ENCODE data around the gene BBX.

Gene BBX

DNA sequence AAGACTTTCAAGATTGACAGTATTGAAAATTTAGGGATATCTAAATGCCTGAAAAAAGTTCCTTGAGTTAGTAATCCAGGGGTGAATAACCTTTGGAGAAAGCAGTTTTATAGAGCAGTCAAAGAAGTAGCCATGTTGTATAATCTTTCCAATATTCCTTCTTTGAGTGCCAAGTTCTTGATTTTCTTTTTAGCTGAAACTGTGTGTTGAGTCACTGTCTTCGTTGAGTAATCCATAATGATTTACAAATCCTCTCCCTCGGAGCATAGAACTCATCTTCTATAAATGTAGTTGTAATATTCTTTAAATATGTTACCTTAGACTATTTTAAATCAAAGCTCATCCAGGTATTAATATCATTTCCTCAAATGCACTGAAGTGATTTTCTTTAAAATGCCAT lies 135.2 kb downstream of the BBX start:
- DNase-seq (ENCODE audit: low read depth): no peak

DNA sequence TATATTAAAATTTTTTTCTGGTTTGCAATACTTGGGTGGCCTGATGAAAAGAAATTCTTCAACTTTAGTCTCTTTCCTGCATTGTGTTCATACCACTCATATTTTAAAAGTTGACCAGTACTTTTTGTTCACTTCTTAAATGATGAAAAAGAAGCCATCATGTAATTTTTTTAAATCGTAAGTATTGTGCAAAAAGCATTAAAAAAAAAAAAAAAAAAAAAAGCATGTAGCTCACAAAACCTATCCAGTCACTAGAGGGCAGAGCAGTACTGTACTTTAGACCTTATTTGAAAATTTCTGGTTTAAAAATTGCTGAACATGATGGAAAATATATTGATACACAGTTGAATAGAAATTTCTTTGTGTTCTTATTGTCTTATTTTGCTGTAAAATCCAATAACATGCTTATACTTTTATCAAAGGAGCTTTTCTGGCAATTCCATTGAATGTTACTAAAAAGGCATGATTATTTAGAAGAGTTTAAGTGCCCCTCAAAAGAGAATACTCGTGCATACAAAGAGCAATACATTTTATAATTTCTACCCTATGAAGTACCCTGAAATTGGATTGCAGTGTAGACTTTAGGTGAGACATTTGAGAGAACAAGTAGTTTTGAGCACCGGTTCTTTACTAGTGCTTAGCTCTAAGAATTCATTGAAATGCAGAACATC lies 137.7 kb downstream of the BBX start:
- no peak for DNase-seq (ENCODE audit: low read depth)

DNA sequence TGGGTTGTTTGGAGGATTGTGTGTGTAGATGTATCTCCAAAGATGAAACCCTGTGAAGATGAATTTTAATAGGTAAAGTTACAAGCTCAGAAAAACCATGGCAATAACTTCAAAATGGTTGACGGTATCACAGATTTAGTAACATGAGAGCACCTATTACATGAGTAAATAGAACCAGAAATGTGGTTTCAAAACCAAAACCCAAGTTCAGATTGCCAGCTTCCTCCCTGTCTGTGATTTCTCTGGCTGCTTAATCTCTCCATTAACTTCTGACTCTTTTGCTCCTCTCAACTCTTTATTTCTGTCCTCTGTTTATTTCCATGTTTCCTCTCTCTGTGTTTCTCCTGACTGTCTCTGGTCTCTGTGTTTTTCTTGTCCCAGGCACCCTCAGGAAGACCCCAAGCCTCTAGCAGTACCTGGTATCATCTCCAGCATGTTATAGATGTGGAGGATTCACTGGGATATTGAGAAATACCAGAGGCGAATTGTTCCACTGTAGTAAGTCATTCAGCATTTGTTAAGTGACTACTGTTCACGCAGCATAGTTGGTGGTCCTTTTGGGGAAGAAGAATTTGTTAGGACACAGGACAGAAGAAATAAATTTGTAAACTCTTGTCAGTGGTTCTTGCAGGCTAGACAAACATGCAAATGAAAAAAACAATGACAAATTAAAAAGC lies 138.8 kb downstream of the BBX start:
- no peak for DNase-seq (ENCODE audit: low read depth)

DNA sequence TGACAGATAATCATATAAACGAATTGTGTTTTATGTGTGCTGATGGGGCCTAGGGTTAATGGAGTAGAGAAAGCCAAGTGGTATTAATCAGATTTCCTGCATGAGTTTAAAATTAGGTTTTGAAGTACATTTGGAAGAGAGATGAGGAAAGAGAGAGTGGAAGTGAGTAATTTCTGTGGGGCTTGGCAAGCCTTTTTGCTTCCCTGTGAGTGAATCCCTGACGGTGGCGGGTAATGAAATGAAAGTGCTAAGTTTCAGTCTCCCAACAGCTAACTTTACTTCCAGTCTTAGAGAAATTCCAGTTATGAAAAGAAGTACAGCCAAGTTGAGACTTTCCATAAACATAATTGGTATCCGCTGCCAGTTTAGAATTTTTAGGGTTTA lies 139.4 kb downstream of the BBX start:
- DNase-seq (ENCODE audit: low read depth): no peak

DNA sequence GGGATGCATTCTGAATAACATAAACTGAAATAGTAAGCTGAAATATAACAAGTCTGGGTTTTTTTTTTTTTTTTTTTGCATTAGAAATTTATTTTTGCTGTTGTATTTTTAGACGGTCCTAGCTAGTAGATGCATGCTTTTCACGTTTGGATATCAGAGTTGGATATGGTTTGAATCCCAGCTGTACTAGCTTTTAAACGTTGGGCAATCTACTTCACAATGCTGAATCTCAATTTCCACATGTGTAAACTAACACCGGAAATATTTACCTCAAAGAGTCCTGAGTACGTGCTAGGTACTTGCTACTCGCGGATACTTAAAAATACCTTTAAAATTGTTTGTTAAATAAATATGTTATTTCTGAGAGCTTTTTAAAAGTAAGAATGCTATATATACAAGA lies 139.8 kb downstream of the BBX start:
- DNase-seq (ENCODE audit: low read depth): no peak

DNA sequence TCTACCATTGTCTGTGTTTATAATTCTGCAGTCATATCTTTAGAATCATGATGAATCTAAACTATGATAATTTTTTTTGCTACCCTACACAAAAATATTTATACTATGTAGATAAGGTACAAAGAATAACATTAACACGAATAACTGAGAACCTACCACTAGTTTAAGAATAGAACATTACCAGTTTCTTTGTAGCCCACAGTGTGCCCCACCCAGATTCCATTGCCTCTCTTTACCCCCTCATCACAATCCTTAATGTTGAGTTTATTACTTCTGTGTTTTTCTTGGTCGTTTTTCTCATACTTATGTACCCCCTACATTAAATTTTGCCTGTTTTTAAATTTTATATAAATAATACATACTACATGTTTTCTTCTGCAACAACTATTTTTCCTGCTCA lies 140.5 kb downstream of the BBX start:
- DNase-seq (ENCODE audit: low read depth): no peak

DNA sequence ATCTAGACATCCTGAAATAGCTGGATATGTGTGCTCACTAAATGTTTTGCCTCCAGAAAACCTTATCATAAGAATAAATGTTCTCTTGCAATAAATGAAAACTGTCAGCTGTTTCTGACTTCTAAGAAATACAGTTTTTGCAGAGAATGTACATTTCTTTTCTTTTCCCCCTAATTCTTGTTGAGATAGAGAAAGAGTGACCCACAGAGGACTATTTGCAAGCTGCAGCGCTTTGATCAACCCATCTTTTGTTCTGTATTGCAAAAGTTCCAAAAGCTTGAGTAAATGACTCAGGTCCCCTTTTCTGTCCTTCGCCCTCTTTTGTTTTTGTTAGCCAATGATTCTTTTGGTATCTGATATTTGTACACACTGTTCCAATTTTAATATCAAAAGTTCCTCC lies 141.9 kb downstream of the BBX start:
- DNase-seq (ENCODE audit: low read depth): no peak

DNA sequence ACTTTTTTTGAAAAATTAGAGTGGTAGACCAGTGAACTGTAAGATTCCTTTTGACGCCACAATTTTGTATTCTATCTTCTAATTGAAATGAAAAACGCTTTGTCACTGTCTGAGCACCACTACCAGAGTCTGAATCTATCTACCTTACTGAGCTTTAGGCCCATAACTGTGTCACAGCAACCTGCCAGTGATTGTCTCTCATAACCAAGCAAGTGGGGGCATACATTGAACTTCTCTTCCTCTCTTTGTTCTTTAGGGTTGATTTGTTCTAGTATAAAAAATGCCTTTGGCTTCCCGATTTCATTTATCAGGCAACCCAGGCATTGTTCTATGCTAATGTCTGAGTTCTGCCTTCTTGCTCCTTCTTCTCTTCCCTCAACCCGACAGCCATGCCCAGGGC lies 142.6 kb downstream of the BBX start:
- DNase-seq (ENCODE audit: low read depth): no peak

DNA sequence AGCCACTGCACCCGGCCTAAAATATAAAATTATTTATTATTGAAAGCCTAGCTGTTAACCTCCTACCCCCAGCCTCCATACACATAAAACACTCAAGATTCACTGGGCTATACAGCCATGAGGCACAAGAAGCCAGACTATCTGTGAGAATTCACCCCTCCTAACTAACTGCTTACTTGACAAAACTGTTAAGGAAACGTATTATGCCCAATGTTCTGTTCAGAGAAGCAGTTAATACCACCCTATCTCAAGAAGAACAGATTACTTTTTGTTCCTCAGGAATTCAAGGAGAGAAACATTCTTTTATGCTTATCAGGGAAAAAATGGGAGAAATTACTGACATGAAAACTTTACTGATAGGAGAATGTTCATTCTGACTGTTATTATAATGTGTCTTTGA lies 144.1 kb downstream of the BBX start:
- no peak for DNase-seq (ENCODE audit: low read depth)

DNA sequence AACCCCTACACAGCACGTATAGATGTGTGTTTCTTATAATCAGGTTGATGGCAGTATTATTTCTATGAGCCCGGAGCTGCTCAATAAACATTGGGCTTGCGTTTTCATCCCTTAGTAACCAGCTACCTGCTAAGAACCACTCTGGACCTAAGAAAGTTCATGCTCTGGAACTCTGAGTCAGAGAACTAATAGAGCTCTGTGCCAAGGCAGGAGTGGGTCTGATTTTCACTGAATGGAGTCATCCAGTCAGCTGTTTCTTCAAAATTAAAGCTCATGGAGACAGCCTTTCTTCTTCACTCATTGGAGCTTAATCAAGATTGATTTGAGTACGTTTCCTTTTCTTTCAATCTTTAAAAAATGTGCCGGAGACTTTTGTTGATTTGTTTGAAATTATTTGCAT lies 145.7 kb downstream of the BBX start:
- no peak for DNase-seq (ENCODE audit: low read depth)

DNA sequence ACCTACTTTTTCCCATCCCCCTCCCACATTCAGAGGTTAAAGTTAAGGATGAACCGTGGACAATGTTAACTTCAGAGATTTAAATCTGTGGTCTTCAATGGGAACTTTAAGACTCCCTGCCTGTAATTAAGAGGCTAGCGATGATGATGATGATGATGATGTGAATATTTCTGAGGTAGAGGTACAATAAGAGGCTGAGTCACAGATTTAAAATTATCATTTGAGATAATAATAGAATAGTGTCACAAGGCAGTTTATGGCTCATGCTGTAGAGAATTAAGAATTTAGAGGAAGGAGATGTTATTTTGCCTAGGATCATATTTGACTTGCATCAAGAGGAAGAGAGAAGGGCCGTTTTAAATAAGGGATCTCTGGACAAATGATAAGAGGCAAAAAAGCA lies 146.2 kb downstream of the BBX start:
- no peak for DNase-seq (ENCODE audit: low read depth)

DNA sequence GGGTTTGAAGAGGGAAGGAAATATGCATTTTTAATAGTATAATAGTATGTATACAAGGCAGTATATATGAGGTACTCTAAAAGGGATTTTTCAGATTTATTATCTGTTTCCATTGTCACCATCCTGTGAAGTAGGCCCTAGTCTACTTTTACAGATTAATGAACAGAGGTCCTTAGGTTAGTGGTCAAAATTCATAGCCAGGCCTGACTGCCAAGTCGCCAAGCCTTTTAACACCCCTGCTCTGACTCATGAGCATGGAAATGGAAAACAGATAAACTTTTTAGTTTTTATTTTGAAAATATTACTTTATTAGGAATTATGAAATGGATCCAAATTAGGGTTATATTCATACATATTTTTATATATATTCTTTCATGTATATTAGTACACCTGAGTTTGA lies 146.9 kb downstream of the BBX start:
- no peak for DNase-seq (ENCODE audit: low read depth)

DNA sequence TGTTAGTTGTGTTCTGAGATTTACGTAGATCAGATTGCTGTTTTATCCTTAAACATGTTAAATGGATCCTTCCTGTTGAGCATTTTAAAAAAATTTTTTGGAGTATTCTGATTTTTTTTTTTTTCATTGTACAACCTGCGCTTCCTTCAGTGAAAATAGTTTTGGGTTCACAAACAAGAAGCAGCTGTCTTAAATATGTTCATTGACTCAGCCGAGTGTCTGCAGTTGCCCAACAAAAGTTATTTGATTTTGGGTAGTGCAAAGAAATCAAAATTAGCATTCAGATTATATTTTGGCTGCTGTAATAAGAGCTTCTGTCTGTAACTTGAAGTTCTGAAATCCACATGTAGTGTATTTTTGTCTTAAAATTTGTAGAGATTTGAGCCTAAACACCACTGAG lies 148.2 kb downstream of the BBX start:
- no peak for DNase-seq (ENCODE audit: low read depth)

DNA sequence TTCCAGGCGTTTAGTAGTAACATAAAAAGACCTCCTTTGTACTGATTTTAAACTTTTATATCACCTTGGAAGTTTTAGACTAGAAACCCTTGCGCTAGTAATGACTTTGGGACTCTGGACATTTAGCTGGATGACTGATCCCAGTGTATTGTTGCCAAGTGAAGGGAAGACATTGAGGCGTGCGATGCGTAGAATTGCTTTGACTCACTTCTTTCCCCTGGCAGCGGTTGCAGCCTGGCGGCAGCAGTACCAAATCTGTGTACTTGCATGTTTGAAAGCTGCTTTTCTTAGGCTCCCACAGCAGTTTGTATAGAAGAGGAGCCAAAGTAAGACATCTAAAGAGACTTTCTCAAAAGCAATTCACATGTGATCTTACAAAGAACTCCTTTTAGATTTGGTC lies 151.6 kb downstream of the BBX start:
- no peak for DNase-seq (ENCODE audit: low read depth)

DNA sequence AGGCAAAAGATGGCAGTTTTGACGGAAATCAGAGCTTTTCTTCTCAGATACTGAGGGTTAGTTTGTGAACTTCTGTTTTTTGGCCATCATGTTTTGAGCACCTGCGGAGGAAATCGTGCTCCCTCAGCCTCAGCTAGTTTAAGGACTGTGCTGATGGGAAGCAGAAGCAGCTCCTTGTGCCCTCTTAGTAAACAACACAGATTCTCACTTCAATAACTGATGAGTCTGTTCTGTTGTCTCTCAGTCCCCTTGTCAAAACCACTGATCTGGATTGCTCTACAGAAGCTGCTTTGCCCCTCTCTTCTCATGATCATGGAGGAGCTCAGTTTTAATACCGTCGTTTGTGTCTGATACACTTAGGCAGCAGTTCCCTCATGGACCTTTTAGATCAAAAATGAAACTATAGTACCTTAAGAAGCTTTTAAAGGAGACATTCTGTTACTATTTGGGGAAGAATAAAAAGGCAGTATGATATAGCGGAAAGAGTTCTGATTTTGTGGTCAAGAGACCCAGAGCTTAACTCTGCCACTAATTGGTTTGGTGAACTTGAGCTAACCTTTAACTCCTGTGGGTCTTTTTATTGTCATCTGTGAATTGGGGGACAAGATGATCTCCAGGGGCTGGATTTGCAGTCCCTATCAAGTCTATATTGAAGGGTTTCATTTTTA lies 152.6 kb downstream of the BBX start:
- DNase-seq (ENCODE audit: low read depth): no peak

DNA sequence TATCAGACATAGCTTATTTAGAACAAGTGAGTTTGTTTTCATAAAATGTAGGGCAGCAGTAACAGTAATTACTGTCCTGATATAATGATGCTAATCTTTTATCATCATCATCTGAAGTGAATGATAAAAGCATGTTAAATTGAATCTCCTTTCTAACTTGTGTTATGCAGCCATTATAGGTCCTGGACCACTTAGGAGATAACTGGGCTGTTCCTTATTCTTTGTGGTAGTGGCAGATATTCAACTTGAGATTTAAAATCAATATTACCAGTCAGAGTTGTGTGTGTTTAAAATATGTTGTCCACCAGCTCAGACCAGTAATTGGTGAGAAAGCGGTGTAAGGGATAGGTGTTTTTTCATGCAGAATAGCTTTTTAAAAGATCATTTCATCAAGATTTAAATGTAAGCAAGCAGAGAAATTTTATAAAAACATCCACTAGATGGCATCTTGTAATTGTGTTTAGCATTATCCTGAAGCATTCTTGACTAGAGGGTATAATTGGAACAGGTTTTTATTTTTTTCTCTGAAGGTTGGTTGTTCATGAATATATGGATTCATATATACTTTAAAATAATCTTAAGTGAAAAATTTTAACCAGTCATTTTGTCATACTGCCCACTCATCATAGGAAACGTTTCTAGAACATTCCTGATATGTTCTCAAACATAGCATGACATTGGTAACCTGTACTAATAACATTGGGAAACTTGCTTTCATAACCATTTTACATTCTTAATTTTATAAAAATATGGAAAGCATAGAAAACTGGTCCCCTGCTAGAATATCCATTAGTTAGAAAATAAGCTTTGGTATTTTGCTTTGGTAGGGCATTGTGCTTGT lies 153.9 kb downstream of the BBX start:
- no peak for DNase-seq (ENCODE audit: low read depth)

DNA sequence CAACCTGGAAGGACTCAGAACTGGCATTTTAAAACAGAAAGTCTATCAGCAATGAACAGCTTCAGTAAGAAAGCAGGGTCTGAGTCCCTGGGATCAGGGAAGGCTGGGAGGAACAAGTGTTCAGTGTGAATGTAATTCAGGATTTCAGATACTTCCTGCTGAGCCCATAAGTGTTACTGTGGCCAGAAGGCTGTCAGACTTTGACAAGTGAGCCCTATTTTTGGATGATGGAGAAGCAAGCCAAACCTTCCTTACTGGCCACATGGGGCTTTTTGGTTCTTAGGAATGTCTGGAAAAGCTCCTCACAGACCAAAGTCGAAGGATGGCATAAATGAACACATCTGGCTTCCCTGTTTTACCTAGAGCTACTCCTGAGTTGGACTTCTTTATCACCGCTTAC lies 157.2 kb downstream of the BBX start:
- no peak for DNase-seq (ENCODE audit: low read depth)

DNA sequence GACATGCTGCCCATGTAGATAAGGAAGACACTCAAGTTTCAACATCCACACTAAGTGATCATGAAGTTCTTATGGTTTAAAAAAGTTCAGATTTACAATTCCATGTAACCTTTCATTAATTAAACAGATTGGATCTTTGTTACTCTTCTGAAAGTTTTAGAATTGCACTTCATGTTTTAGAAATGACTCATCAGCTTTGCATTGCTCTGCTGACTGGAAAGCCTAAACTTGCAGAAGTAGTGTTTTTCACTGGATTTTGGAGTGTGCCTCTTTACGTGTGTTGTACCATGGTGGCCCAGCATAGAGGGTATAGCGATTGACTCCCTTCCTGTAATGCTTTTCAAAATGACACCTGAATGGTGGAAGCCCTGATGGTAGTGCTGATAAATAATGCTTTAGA lies 157.9 kb downstream of the BBX start:
- DNase-seq (ENCODE audit: low read depth): no peak

DNA sequence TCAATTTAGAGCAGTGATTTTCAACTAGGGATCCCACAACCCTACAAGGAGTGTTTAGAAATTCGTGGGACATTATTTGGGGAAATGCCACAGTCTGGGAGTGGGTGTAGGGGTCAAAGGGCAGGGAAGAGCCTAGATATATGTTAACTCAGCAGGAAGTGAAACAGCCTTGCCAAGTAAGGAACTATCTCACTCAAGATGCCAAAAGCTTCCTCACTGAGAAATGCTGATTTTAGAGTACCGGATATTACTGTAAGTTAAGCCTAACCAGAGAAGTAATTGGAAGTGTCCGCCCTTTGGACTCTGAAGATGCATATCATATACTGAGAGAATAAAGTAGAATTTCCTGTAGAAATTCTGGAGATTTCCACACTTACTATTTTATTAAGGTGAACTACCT lies 158.6 kb downstream of the BBX start:
- DNase-seq (ENCODE audit: low read depth): no peak

DNA sequence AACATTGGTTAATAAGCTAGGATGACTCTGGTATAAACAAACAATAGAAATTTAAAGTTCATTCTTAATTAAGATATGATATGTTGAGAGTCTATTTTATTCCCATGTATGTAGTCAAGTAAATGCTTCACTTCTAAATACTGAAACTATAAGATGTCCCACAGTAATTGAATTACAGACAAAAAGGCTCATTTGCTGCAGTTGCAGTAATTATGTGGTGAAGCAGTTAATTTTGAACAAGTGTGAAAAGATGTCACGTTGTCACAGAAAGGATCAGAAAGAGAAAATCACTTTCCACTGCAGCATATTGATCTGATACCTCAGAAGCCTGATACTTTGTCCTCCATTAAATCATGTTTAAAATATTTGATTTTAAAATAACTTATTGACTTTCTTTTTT lies 159.8 kb downstream of the BBX start:
- DNase-seq (ENCODE audit: low read depth): no peak

DNA sequence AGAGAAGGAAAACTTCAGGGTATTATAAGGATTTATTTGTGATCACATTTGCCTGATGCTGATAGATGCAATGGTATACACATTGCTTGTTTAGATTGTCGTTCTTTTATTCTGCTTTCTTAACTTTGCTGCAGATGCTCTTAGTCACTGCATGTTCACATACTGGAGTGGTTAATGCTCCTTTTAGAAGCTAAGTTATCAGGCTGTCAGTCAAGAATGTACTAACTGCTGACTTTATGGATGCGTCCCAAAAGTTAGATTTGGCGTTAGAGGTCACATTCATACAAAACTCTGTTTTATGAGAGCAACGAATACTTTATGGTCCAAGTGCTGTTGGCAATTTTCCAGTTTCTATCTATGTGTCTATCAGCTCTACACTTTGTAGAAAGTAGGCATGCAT lies 160.7 kb downstream of the BBX start:
- no peak for DNase-seq (ENCODE audit: low read depth)

DNA sequence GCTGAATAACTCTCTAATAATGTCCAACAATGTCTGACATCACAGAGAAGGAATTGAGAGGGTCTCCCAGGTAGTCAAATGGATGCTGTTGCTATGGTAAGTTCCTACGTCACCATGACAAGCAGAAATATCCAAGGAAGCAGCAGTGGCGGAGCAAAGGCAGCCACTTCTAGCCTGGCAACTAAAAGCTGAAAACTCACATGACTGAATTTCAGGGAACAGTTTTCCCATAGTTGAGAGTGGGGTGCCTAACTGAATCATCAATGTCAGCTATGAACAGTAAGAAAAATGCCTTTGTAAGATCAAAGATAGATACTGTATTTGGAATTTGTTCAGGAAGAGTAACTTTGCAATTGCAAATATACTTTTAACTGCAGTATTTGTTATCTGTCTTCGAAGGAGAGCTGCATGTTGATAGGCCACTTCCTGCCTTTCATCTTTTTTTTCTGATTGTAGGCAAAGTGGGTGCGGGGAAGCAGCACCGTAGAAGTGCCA lies 161.7 kb downstream of the BBX start:
- DNase-seq (ENCODE audit: low read depth): no peak

DNA sequence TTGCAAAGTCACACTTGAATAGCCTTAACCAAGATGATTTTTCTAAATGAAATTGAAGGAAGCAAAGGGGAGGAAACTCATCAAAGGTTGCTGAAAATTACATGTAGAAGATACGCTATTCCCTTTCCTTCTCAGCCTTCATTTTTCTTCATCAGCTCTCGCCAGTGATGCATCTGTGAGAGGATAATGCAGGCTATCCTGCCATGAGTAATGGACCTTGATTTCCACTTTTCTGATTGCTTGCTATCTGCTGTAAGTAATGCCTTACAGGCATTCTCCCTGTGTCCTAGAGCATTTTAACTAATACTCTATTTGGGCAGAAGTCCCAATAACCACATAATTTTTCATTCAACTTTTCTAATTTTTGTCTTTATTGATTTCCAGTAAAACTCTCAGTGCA lies 162.6 kb downstream of the BBX start:
- no peak for DNase-seq (ENCODE audit: low read depth)
